Inflammatory macrophage treated with lipopolysaccharide for 4 hours (primary cell): ENCODE results near the gene LMAN2.
"Not testable (repeated sequence)": the region's sequence is repeated elsewhere in the genome, so short reads cannot be mapped to it uniquely, and the experiment has no call there.

Source experiments
- DNase-seq: peaks from one replicate; pipeline ENCODE4 v3.0.0-alpha.2; 2020

The LMAN2 gene

GRCh38 chr5:177346820-177347219 is 4.6 kb downstream of the LMAN2 start:
- DNase-seq: no peak

DNA sequence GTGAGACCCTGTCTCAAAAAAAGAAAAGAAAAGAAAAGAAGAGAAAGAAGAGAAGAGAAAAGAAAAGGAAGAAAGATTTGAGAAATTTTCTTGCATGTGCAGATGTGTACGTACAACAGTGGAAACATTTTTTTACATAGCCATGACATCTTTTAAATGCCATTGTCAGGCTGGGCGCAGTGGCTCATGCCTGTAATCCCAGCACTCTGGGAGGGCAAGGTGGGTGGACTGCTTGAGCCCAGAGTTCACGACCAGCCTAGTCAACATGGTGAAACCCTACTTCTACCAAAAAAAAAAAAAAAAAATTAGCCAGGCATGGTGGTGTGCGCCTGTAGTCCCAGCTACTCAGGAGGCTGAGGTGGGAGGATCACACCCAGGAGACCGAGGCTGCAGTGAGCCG is 6.6 kb downstream of the LMAN2 start:
- DNase-seq: no peak

- no peak for DNase-seq
Measured at GRCh38 chr5:177343777-177344176, 7.7 kb downstream of the LMAN2 start.

- not testable (repeated sequence) for DNase-seq
Measured at GRCh38 chr5:177343000-177343399, 8.5 kb downstream of the LMAN2 start.

DNA sequence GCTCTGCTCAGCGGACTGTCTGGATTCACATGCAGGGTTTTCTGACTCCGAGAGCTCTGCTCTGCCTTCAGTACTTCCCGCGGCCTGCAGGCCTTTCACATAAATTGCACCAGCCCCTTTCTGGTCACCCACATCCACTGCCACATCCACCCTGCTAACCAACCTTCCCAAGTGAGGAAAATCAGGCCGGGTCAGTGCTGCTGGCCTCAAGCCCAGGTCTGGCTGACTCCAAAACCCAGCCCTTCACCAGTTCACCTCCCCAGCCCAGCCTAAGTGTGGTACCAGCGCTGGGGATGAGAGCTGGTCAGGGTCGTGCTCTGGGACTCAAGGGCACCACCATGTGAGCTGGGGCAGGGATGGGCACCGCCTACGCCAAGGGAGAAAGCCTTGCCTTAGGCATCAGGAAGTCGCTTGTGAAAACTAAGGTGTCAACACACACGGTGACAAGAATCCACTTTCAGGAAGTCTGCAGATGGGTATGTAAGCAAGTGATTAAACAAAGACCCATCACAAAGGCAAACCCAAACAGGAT is 12.3 kb downstream of the LMAN2 start:
- DNase-seq: no peak

GRCh38 chr5:177338251-177339106 is 13.0 kb downstream of the LMAN2 start:
- no peak for DNase-seq

DNA sequence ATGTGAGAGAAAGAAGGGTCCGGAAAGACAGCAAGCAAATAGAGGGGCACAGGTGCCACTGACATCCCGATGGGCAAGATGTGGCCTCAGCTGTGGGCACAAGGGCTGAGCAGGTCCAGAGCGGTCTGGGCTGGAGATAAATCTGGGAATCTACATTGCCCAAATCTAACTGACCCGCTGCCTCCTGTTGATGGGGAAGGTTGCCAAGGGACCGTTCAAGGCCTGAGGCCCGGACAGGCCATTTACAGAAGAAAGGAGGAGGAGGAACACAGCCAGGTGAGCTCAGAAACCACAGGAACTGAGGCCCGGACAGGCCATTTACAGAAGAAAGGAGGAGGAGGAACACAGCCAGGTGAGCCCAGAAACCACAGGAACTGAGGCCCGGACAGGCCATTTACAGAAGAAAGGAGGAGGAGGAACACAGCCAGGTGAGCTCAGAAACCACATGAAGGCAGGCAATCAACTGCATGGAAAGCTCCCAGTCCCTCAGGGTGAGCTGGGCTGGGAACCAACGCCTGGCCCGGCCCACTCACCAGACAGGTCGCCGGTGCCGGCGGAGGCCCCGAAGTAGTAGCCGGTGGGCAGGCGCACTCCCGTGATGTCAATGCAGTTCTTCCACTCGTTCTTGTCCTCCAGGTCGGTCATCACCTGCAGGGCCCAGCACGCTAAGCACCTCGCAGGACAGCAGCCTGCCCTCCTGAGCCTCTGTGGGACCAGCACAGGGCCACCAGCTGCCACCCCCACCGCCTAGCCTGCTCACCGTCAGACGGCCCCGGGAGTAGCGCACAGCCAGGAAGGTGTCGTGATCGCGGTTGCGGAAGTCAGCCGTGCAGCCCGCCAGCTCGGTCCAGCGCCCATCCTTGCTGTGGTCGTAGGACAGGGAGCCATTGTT is 14.6 kb downstream of the LMAN2 start:
- DNase-seq: no peak

DNA sequence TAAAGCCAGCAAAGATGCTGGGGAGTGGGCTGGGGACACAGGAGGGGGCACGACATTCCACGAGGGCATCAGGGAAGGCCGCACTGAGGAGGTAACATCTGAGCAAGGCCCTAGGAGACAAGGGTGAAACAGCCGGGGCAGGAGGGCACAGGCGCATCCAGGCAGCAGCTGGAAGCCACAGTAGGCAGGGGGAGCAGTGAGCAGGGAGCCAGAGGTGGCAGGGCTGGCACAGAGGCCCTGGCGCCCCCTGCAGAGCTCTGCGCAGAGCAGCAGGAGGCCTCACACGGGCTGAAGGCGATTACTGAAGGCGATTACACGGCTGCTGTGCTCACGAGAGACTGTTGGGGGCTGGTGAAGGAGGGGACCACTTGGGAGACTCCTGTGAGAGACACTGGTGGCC is 15.4 kb downstream of the LMAN2 start:
- DNase-seq: peak; percentile 61

GRCh38 chr5:177335701-177336065 is 15.8 kb downstream of the LMAN2 start:
- no peak for DNase-seq

DNA sequence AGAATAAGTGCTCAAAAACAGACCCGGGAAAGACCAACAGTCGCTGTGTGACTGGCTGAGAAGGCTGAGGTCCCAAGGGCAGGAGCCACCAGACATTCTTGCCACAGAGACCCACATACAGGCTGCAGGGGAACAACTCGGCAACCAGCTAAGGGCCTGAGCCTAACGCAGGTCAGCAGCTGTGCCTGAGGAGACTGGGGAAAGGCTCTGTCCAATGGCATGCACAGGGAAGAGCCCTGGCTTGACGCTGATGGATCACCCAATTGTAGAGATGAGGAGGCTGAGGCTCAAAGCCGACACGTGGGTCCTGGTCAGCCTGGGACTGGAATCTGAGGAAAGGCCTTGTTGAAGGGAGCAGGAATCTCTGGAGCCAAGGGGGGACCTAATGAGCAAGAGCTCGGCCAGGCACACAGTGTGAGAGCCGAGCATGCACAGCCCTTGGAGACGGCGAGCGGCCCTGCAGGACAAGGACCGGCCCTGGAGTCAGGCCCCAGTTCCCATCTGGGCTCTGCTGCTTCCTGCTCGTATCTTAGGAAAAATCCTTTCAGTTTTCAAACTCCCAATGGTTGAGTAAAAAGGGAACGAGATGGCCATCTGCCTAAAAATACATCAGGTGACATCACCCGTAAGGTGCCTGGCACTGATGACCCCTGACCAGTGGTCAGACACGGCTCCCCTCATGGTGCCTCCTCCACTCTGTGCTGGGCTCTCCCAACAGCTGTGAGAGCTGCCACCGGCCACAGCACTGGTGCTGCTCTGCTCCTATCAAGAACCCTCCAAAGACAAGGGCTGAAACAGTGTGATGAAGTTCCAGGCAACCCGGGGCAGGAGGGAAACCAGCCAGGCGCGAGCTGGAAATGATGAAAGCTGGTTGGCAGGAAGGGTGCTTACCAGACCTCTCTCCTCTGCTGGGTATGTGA is 16.4 kb downstream of the LMAN2 start:
- no peak for DNase-seq

- DNase-seq: no peak
Measured at GRCh38 chr5:177334155-177334551, 17.3 kb downstream of the LMAN2 start.

GRCh38 chr5:177333420-177334154 is 17.9 kb downstream of the LMAN2 start:
- no peak for DNase-seq

DNA sequence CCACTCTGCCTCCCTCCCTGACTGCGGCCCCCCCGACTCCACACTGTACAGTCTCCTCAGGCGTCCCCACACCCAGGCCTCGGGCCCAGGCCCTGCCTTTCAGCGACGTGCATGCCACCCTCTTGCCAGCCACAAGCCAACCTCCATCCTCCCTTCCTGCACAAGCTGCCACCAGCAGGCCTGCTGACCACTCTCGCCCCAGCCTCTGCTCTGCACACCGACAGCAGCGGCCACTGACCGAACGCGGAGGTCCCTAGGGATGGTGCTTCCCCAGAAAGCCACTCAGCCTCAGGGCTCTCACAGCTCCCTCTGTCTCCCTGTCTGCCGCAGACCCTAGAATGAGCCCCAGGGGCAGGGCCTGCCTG is 18.6 kb downstream of the LMAN2 start:
- no peak for DNase-seq

GRCh38 chr5:177332031-177332895 is 19.2 kb downstream of the LMAN2 start:
- DNase-seq: no peak

DNA sequence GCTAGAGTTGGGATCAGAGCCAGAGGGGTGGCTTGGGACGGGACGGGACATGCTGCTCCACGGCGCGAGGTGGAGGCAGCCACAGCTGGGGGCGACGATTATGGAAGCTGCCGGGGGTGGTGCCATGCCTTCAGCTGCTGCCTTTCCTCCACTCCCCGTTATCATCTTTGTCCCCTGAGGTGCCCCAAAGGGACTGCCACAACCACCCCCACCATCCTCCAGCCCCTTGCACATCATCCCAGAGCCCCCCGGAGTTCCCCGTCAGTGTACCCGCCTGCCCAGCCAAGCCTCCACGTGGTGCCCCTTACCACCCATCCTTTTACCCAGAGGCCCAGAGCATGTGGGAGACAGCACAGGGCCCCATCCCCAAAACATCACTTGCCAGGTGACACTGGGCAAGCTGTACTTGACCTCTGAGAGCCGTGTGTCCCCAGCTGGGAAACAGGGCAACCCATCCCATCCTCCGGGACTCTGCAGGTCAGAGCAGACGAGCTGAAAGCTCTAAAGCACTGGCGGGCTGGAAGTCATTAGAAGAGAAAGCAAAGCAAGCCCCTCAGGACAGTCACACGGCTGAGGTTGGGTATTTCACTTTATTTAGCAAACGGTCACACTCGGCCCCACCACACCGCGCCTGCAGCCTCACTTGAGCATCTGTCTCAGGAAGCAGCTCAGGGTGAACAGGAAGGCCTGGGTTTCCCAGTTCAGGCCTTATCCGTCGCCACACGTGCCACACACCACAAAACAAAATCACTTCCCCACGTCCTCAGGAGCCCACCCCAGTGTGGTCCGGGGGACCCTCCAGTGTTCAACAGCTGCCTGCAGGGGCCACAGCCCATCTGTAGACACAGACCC is 20.3 kb downstream of the LMAN2 start:
- DNase-seq: no peak

DNA sequence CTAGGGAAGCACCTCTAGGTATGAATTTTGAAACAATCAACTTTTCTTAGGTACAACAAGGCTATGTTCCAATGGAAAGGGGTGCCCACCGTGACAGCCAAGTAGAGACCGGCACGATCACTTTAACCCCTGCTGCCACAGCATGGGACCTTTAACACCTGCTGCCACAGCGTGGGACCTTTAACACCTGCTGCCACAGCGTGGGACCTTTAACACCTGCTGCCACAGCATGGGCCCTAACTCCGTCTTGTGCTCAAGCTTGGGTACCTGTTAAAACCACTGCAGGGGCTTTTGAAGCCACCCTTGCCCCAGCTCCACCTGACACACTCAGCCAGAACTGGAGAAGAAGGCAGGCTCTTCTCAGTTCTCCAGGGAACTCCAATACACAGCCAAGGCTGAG is 21.6 kb downstream of the LMAN2 start:
- no peak for DNase-seq

DNA sequence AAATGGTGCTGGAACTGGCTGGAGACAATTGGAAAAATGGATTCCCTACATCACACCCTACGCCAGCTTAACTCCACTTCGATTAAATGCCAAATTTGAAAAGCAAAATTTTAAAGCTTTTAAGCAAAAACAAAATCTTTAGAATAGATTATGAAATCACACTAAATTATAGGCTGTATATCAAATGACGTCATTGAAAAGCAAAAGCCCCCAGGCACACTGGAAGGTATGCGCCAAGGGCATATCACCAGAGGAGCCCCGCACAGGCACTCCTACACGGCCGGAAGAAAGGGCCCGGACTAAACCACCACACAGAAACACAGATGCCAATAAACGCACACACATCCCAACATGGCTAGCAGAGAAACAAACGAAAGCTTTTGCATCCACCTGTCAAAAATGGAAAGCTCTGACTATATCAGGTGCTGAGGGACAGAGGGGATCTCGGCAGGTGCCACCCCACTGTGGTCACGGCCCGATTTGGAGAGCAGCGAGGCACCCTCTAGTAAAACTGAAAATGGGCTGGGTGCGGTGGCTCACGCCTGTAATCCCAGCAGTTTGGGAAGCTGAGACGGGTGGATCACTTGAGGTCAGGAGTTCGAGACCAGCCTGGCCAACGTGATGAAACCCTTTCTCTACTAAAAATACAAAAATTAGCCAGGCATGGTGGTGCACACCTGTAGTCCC is 22.8 kb downstream of the LMAN2 start:
- DNase-seq: no peak

- peak; percentile 15 for DNase-seq
Measured at GRCh38 chr5:177327539-177328522, 23.6 kb downstream of the LMAN2 start.
